IPS-15b (cell line): ENCODE data around the gene CASP14.
"Not testable (repeated sequence)": the region's sequence is repeated elsewhere in the genome, so short reads cannot be mapped to it uniquely, and the experiment has no call there.

Experiments
- H3K27me3 ChIP-seq: one replicate; pipeline ENCODE4 v1.6.1; 2013; ENCODE audit warnings: low read length; ENCODE audit not compliant: control insufficient read depth, insufficient read depth
- H3K36me3 ChIP-seq: one replicate; pipeline ENCODE4 v1.6.1; 2013; ENCODE audit warnings: low read length; ENCODE audit not compliant: control insufficient read depth, insufficient read depth
- H3K4me1 ChIP-seq: one replicate; pipeline ENCODE4 v1.6.1; 2013; ENCODE audit warnings: mild to moderate bottlenecking, low read length; ENCODE audit not compliant: control insufficient read depth, insufficient read depth
- H3K4me3 ChIP-seq: one replicate; pipeline ENCODE4 v1.5.1; 2013; ENCODE audit warnings: low read depth, low read length
- H3K9ac ChIP-seq: one replicate; pipeline ENCODE4 v1.6.1; 2013; ENCODE audit warnings: low read depth, mild to moderate bottlenecking, low read length
- H3K9me3 ChIP-seq: one replicate; pipeline ENCODE4 v1.6.1; 2013; ENCODE audit warnings: mild to moderate bottlenecking, low read length; ENCODE audit not compliant: control insufficient read depth, insufficient read depth

Gene CASP14

GRCh38 chr19:15074371-15074770 is 25.1 kb downstream of the CASP14 start:
- no peak overlapping the region for H3K9ac ChIP-seq
- no peaks in the 10 kb centered on the region for H3K27me3 ChIP-seq
- no peak overlapping the region for H3K4me3 ChIP-seq
- no peaks in the 10 kb centered on the region for H3K4me1 ChIP-seq
- H3K9me3 ChIP-seq, result no peaks in the 10 kb centered on the region
- H3K36me3 ChIP-seq, result no peaks in the 10 kb centered on the region

- Histone ChIP-seq H3K36me3 (no peaks in the 10 kb centered on the region), H3K27me3 (peaks cover 4% of the 10 kb centered on the region)
These were observed 26.5 kb downstream of the CASP14 start for GRCh38 chr19:15075806-15076205.

GRCh38 chr19:15080002-15080401 is 30.7 kb downstream of the CASP14 start:
- H3K9me3 ChIP-seq, H3K4me3 ChIP-seq, H3K4me1 ChIP-seq, H3K9ac ChIP-seq, H3K36me3 ChIP-seq, H3K27me3 ChIP-seq: not testable (repeated sequence)

More at GRCh38 chr19:15075806-15076205, 26.5 kb downstream of the CASP14 start:
- no peak overlapping the region for H3K4me3 ChIP-seq
- H3K9me3 ChIP-seq, result no peaks in the 10 kb centered on the region
- no peak overlapping the region for H3K9ac ChIP-seq
- H3K4me1 ChIP-seq, result no peaks in the 10 kb centered on the region

- Histone ChIP-seq H3K27me3 (peaks cover 6% of the 10 kb centered on the region), H3K36me3 (no peaks in the 10 kb centered on the region), H3K4me3 (no peak within 1 kb of the TSS), H3K4me1 (no peaks in the 10 kb centered on the region), H3K9me3 (no peaks in the 10 kb centered on the region), H3K9ac (no peak within 1 kb of the TSS)
These were observed 32.6 kb downstream of the CASP14 start, which contains the start of gene OR1I1 for GRCh38 chr19:15081911-15082310. OR1I1 (plus strand) TSS chr19:15082211; CDS start chr19:15087066, 4,855 bp downstream.

- Histone ChIP-seq H3K36me3 (no peaks in the 10 kb centered on the region), H3K4me3 (no peak overlapping the region)
These were observed 37.9 kb downstream of the CASP14 start for GRCh38 chr19:15087182-15087581.

GRCh38 chr19:15091918-15092753 is 42.9 kb downstream of the CASP14 start:
- H3K36me3 ChIP-seq, result no peaks in the 10 kb centered on the region
- H3K9ac ChIP-seq, result no peak overlapping the region
- H3K27me3 ChIP-seq, result peaks cover 10% of the 10 kb centered on the region
- no peaks in the 10 kb centered on the region for H3K9me3 ChIP-seq
- peak overlapping the region; percentile 30 for H3K4me3 ChIP-seq
- H3K4me1 ChIP-seq, result no peaks in the 10 kb centered on the region

More at GRCh38 chr19:15087182-15087581, 37.9 kb downstream of the CASP14 start:
- Histone ChIP-seq H3K9me3 (no peaks in the 10 kb centered on the region), H3K9ac (no peak overlapping the region), H3K4me1 (no peaks in the 10 kb centered on the region), H3K27me3 (peaks cover 14% of the 10 kb centered on the region)

GRCh38 chr19:15093001-15093400 is 43.7 kb downstream of the CASP14 start:
- no peak overlapping the region for H3K4me3 ChIP-seq
- H3K9ac ChIP-seq, result no peak overlapping the region
- peaks cover 3% of the 10 kb centered on the region for H3K27me3 ChIP-seq
- no peaks in the 10 kb centered on the region for H3K36me3 ChIP-seq
- no peaks in the 10 kb centered on the region for H3K4me1 ChIP-seq
- no peaks in the 10 kb centered on the region for H3K9me3 ChIP-seq

- H3K36me3 ChIP-seq, result no peaks in the 10 kb centered on the region
- no peak overlapping the region for H3K4me3 ChIP-seq
- no peaks in the 10 kb centered on the region for H3K4me1 ChIP-seq
- no peak overlapping the region for H3K9ac ChIP-seq
- H3K9me3 ChIP-seq, result no peaks in the 10 kb centered on the region
- no peaks in the 10 kb centered on the region for H3K27me3 ChIP-seq
These were observed 46.9 kb downstream of the CASP14 start for GRCh38 chr19:15096223-15096622.

GRCh38 chr19:15097980-15098379 is 48.7 kb downstream of the CASP14 start:
- not testable (repeated sequence) for H3K4me3 ChIP-seq, H3K27me3 ChIP-seq, H3K4me1 ChIP-seq, H3K9me3 ChIP-seq, H3K9ac ChIP-seq, H3K36me3 ChIP-seq

GRCh38 chr19:15098460-15098859 is 49.2 kb downstream of the CASP14 start:
- Histone ChIP-seq H3K9ac (no peak overlapping the region), H3K4me1 (no peaks in the 10 kb centered on the region), H3K27me3 (no peaks in the 10 kb centered on the region), H3K9me3 (no peaks in the 10 kb centered on the region), H3K4me3 (no peak overlapping the region), H3K36me3 (no peaks in the 10 kb centered on the region)

- Histone ChIP-seq H3K27me3 (no peaks in the 10 kb centered on the region), H3K36me3 (no peaks in the 10 kb centered on the region), H3K4me3 (no peak overlapping the region), H3K4me1 (no peaks in the 10 kb centered on the region), H3K9me3 (no peaks in the 10 kb centered on the region), H3K9ac (no peak overlapping the region)
These were observed 49.8 kb downstream of the CASP14 start for GRCh38 chr19:15099017-15099582.

- no peak overlapping the region for H3K9ac ChIP-seq
- no peaks in the 10 kb centered on the region for H3K36me3 ChIP-seq
- H3K4me1 ChIP-seq, result no peaks in the 10 kb centered on the region
- H3K27me3 ChIP-seq, result no peaks in the 10 kb centered on the region
- H3K4me3 ChIP-seq, result no peak overlapping the region
- no peaks in the 10 kb centered on the region for H3K9me3 ChIP-seq
These were observed 52.3 kb downstream of the CASP14 start for GRCh38 chr19:15101479-15102082.
